IPS DF 6.9 (cell line): ENCODE results near the gene PGA4.

Experiments
- DNase-seq: peaks from one replicate; pipeline ENCODE4 v3.0.0-alpha.2; 2013; ENCODE audit warnings: low read depth, low spot score
- H3K27ac ChIP-seq: one replicate; pipeline ENCODE4 v1.5.1; 2013; ENCODE audit warnings: low read length, control low read depth
- H3K27me3 ChIP-seq: 2 replicates; pipeline ENCODE4 v1.6.1; 2013; ENCODE audit warnings: mild to moderate bottlenecking, low read length; ENCODE audit not compliant: control insufficient read depth, insufficient read depth
- H3K36me3 ChIP-seq: 2 replicates; pipeline ENCODE4 v1.6.1; 2013; ENCODE audit warnings: low read length; ENCODE audit not compliant: control insufficient read depth, insufficient read depth
- H3K4me1 ChIP-seq: 2 replicates; pipeline ENCODE4 v1.6.1; 2013; ENCODE audit warnings: low read length; ENCODE audit not compliant: control insufficient read depth, insufficient read depth
- H3K4me3 ChIP-seq: 2 replicates; pipeline ENCODE4 v1.5.1; 2013; ENCODE audit warnings: mild to moderate bottlenecking, low read length
- H3K9me3 ChIP-seq: 2 replicates; pipeline ENCODE4 v1.6.1; 2013; ENCODE audit warnings: low read length, inconsistent platforms; ENCODE audit not compliant: control insufficient read depth, insufficient read depth
- WGBS: extraction: QIAGEN DNeasy Blood & Tissue Kit; methylation state at CpG from one replicate; pipeline ENCODE4 v1.1.7; 2013; ENCODE audit warnings: mixed read lengths, missing lambda C conversion rate; ENCODE audit not compliant: insufficient read length, insufficient coverage; 5-methylcytosine and 5-hydroxymethylcytosine counted together

The PGA4 gene

GRCh38 chr11:61277186-61278000 lies 55.2 kb downstream of the PGA4 start:
- no peaks in the 10 kb centered on the region for H3K9me3 ChIP-seq
- H3K36me3 ChIP-seq, result peaks cover 3% of the 10 kb centered on the region; the same call in 1 of the 2 replicates
- no CpG with 5 or more reads among the region's 14 CpGs for WGBS
- no peak for DNase-seq
- H3K4me1 ChIP-seq, result peaks cover 3% of the 10 kb centered on the region; the same call in 1 of the 2 replicates
- no peak overlapping the region for H3K27ac ChIP-seq
- H3K27me3 ChIP-seq, result no peaks in the 10 kb centered on the region
- H3K4me3 ChIP-seq, result no peak overlapping the region

- Histone ChIP-seq H3K27ac (no peak overlapping the region), H3K4me3 (no peak overlapping the region), H3K27me3 (no peaks in the 10 kb centered on the region), H3K36me3 (peaks cover 3% of the 10 kb centered on the region; the same call in 1 of the 2 replicates), H3K9me3 (no peaks in the 10 kb centered on the region), H3K4me1 (peaks cover 3% of the 10 kb centered on the region; the same call in 1 of the 2 replicates)
- DNase-seq, result no peak
- no CpG with 5 or more reads among the region's 10 CpGs for WGBS
Observed at GRCh38 chr11:61278001-61278470, 55.9 kb downstream of the PGA4 start.

- peaks cover 3% of the 10 kb centered on the region; the same call in 1 of the 2 replicates for H3K36me3 ChIP-seq
- WGBS, result no CpG with 5 or more reads among the region's 12 CpGs
- DNase-seq, result no peak
- H3K4me1 ChIP-seq, result peaks cover 3% of the 10 kb centered on the region; the same call in 1 of the 2 replicates
- no peak overlapping the region for H3K27ac ChIP-seq
- H3K4me3 ChIP-seq, result no peak overlapping the region
- no peaks in the 10 kb centered on the region for H3K9me3 ChIP-seq
- no peaks in the 10 kb centered on the region for H3K27me3 ChIP-seq
Observed at GRCh38 chr11:61279934-61280659, 58.0 kb downstream of the PGA4 start.

GRCh38 chr11:61280883-61281580 lies 58.9 kb downstream of the PGA4 start:
- Histone ChIP-seq H3K27ac (no peak overlapping the region), H3K27me3 (no peaks in the 10 kb centered on the region), H3K4me1 (peaks cover 3% of the 10 kb centered on the region; the same call in 1 of the 2 replicates), H3K36me3 (peaks cover 1% of the 10 kb centered on the region), H3K4me3 (no peak overlapping the region), H3K9me3 (no peaks in the 10 kb centered on the region)
- no peak for DNase-seq
- WGBS, result 100% methylated on average over 1 of the region's 20 CpGs
